ENCODE results near the gene CFAP20DC. TPM values are rescaled to one million over a fixed set of nuclear protein-coding genes. Genes with fewer than 3 reads are reported as not detected.

CFAP20DC gene
- total and polyA plus RNA-seq, 2 experiments from 2014 or later = 7.4 to 11.4 TPM

DNA sequence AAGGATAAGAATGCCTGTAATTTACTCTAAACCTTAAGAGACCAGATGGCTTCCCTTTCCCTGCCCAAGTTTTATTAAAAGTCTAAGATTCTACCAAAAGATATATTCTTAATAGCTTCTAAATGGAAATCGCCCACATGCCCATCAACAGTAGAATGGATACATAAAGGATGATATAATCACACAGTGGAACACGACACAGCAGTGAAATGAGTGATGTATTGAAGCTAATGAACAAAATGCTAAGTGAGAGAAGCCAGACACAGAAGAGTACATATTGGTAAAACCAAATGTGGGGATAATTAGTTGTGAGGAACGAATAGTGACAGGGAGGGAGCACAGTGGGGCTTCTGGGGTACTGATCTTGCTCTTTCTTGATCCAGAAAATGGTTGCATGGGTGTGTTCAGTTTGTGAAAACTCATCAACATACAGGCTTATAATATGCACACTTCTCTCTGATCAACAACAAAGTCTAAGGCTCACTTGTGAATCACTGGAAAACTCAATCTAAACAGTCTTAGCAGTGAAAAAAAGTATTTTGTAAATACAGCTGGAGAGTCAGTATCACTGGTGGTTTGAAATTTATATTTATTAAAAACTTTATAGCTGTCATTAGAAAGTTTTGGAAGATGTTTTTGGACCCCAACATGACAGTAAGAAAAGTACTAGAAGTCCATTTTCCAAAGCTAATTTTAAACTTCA, 212.5 kb downstream of the CFAP20DC start:
- H3K4me1 Mint-ChIP-seq = peaks cover 5% of the 10 kb centered on the region; the same call in 2 of the 3 replicates

More for the DNA sequence above, 212.5 kb downstream of the CFAP20DC start:
- no peak for DNase-seq (ENCODE audit: low spot score)
- Mint-ChIP-seq H3K36me3 (ENCODE audit: low read depth) (peaks cover 8% of the 10 kb centered on the region; the same call in 1 of the 3 replicates), H3K27ac (no peak overlapping the region), H3K9me3 (no peaks in the 10 kb centered on the region; the same call in 1 of the 3 replicates), H3K27me3 (ENCODE audit: insufficient read depth, low read depth, poor library complexity) (no peaks in the 10 kb centered on the region), H3K4me3 (no peak overlapping the region)
- H3K4me2 ChIP-seq = no peak overlapping the region
- no peaks in the 10 kb centered on the region for H4K20me1 ChIP-seq (replicated peaks; ENCODE audit: insufficient read depth)
- no peak for TF ChIP-seq POLR2AphosphoS5 (IDR thresholded peaks at IDR 0.05; ENCODE audit: low read depth)
- no peak for TF ChIP-seq EZH2phosphoT487 (IDR thresholded peaks at IDR 0.05; ENCODE audit: unreplicated experiment)
- no peak for TF ChIP-seq ZNF114 (CRISPR knock-in tag; IDR thresholded peaks at IDR 0.05)
- TF ChIP-seq, protein P1, sequence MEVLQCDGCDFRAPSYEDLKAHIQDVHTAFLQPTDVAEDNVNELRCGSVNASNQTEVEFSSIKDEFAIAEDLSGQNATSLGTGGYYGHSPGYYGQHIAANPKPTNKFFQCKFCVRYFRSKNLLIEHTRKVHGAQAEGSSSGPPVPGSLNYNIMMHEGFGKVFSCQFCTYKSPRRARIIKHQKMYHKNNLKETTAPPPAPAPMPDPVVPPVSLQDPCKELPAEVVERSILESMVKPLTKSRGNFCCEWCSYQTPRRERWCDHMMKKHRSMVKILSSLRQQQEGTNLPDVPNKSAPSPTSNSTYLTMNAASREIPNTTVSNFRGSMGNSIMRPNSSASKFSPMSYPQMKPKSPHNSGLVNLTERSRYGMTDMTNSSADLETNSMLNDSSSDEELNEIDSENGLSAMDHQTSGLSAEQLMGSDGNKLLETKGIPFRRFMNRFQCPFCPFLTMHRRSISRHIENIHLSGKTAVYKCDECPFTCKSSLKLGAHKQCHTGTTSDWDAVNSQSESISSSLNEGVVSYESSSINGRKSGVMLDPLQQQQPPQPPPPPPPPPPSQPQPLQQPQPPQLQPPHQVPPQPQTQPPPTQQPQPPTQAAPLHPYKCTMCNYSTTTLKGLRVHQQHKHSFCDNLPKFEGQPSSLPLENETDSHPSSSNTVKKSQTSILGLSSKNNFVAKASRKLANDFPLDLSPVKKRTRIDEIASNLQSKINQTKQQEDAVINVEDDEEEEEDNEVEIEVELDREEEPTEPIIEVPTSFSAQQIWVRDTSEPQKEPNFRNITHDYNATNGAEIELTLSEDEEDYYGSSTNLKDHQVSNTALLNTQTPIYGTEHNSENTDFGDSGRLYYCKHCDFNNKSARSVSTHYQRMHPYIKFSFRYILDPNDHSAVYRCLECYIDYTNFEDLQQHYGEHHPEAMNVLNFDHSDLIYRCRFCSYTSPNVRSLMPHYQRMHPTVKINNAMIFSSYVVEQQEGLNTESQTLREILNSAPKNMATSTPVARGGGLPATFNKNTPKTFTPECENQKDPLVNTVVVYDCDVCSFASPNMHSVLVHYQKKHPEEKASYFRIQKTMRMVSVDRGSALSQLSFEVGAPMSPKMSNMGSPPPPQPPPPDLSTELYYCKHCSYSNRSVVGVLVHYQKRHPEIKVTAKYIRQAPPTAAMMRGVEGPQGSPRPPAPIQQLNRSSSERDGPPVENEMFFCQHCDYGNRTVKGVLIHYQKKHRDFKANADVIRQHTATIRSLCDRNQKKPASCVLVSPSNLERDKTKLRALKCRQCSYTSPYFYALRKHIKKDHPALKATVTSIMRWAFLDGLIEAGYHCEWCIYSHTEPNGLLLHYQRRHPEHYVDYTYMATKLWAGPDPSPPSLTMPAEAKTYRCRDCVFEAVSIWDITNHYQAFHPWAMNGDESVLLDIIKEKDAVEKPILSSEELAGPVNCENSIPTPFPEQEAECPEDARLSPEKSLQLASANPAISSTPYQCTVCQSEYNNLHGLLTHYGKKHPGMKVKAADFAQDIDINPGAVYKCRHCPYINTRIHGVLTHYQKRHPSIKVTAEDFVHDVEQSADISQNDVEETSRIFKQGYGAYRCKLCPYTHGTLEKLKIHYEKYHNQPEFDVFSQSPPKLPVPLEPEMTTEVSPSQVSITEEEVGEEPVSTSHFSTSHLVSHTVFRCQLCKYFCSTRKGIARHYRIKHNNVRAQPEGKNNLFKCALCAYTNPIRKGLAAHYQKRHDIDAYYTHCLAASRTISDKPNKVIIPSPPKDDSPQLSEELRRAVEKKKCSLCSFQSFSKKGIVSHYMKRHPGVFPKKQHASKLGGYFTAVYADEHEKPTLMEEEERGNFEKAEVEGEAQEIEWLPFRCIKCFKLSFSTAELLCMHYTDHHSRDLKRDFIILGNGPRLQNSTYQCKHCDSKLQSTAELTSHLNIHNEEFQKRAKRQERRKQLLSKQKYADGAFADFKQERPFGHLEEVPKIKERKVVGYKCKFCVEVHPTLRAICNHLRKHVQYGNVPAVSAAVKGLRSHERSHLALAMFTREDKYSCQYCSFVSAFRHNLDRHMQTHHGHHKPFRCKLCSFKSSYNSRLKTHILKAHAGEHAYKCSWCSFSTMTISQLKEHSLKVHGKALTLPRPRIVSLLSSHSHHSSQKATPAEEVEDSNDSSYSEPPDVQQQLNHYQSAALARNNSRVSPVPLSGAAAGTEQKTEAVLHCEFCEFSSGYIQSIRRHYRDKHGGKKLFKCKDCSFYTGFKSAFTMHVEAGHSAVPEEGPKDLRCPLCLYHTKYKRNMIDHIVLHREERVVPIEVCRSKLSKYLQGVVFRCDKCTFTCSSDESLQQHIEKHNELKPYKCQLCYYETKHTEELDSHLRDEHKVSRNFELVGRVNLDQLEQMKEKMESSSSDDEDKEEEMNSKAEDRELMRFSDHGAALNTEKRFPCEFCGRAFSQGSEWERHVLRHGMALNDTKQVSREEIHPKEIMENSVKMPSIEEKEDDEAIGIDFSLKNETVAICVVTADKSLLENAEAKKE (CRISPR knock-in tag; IDR thresholded peaks at IDR 0.05) = no peak
- no peak for TF ChIP-seq EZH2 (IDR thresholded peaks at IDR 0.05; ENCODE audit: low read depth, unreplicated experiment)
- no peak for TF ChIP-seq STAT1 (IDR thresholded peaks at IDR 0.05; ENCODE audit: unreplicated experiment)
- TF ChIP-seq ZNF331 (CRISPR knock-in tag; IDR thresholded peaks at IDR 0.05; ENCODE audit: low read depth) = no peak
- TF ChIP-seq JUNB (IDR thresholded peaks at IDR 0.05; ENCODE audit: unreplicated experiment) = no peak
- TF ChIP-seq, protein P2, sequence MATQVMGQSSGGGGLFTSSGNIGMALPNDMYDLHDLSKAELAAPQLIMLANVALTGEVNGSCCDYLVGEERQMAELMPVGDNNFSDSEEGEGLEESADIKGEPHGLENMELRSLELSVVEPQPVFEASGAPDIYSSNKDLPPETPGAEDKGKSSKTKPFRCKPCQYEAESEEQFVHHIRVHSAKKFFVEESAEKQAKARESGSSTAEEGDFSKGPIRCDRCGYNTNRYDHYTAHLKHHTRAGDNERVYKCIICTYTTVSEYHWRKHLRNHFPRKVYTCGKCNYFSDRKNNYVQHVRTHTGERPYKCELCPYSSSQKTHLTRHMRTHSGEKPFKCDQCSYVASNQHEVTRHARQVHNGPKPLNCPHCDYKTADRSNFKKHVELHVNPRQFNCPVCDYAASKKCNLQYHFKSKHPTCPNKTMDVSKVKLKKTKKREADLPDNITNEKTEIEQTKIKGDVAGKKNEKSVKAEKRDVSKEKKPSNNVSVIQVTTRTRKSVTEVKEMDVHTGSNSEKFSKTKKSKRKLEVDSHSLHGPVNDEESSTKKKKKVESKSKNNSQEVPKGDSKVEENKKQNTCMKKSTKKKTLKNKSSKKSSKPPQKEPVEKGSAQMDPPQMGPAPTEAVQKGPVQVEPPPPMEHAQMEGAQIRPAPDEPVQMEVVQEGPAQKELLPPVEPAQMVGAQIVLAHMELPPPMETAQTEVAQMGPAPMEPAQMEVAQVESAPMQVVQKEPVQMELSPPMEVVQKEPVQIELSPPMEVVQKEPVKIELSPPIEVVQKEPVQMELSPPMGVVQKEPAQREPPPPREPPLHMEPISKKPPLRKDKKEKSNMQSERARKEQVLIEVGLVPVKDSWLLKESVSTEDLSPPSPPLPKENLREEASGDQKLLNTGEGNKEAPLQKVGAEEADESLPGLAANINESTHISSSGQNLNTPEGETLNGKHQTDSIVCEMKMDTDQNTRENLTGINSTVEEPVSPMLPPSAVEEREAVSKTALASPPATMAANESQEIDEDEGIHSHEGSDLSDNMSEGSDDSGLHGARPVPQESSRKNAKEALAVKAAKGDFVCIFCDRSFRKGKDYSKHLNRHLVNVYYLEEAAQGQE (IDR thresholded peaks at IDR 0.05; ENCODE audit: unreplicated experiment) = no peak
- TF ChIP-seq, protein P3, sequence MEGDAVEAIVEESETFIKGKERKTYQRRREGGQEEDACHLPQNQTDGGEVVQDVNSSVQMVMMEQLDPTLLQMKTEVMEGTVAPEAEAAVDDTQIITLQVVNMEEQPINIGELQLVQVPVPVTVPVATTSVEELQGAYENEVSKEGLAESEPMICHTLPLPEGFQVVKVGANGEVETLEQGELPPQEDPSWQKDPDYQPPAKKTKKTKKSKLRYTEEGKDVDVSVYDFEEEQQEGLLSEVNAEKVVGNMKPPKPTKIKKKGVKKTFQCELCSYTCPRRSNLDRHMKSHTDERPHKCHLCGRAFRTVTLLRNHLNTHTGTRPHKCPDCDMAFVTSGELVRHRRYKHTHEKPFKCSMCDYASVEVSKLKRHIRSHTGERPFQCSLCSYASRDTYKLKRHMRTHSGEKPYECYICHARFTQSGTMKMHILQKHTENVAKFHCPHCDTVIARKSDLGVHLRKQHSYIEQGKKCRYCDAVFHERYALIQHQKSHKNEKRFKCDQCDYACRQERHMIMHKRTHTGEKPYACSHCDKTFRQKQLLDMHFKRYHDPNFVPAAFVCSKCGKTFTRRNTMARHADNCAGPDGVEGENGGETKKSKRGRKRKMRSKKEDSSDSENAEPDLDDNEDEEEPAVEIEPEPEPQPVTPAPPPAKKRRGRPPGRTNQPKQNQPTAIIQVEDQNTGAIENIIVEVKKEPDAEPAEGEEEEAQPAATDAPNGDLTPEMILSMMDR (conservative IDR thresholded peaks at IDR 0.05; ENCODE audit: low read depth in 2 of 2) = no peak
- no peak for TF ChIP-seq CREB1 (CRISPR knock-in tag; IDR thresholded peaks at IDR 0.05; ENCODE audit: low read depth)
- TF ChIP-seq, protein P4, sequence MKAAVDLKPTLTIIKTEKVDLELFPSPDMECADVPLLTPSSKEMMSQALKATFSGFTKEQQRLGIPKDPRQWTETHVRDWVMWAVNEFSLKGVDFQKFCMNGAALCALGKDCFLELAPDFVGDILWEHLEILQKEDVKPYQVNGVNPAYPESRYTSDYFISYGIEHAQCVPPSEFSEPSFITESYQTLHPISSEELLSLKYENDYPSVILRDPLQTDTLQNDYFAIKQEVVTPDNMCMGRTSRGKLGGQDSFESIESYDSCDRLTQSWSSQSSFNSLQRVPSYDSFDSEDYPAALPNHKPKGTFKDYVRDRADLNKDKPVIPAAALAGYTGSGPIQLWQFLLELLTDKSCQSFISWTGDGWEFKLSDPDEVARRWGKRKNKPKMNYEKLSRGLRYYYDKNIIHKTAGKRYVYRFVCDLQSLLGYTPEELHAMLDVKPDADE (IDR thresholded peaks at IDR 0.05) = no peak
- no peak for TF ChIP-seq NANOG (IDR thresholded peaks at IDR 0.05; ENCODE audit: borderline replicate concordance)
- no peak overlapping the region for H2AFZ ChIP-seq
- H3K4me1 ChIP-seq (ENCODE audit: insufficient read depth) = no peaks in the 10 kb centered on the region; the same call in 1 of the 2 replicates
- H3K27ac ChIP-seq (ENCODE audit: low read depth) = no peak overlapping the region
- no peak overlapping the region for H3K4me3 ChIP-seq
- H3K27me3 ChIP-seq (ENCODE audit: insufficient read depth) = no peaks in the 10 kb centered on the region
- H3K36me3 ChIP-seq (ENCODE audit: insufficient read depth) = no peaks in the 10 kb centered on the region
- no peaks in the 10 kb centered on the region for H3F3A ChIP-seq (replicated peaks; ENCODE audit: low read depth)
- ATAC-seq = no peak
- no peaks in the 10 kb centered on the region for H3K9me2 ChIP-seq (ENCODE audit: insufficient read depth)
- H3K79me2 ChIP-seq (replicated peaks; ENCODE audit: insufficient read depth) = peaks cover 12% of the 10 kb centered on the region; the same call in 1 of the 2 replicates
